Activated B cell treated with CpG ODN at 0.5 μM for 24 hours (primary cell): ENCODE data around the gene GNAO1. TPM values are rescaled to one million over a fixed set of nuclear protein-coding genes. Genes with fewer than 3 reads are reported as not detected.

Source experiments
- ATAC-seq: fragments of 200-7000 bp; cut with Tn5 transposase; one replicate; pipeline ENCODE4 v1.10.0; 2021; ENCODE audit warnings: low read depth, mild to moderate bottlenecking, moderate library complexity
- CTCF ChIA-PET: fragments of 350-600 bp; sonication (Branson Sonifier 250); formaldehyde crosslinking; loops from one replicate; lab custom pipeline; 2021; ENCODE audit warnings: antibody characterized with exemption; lab: Charles Lee
- POLR2A ChIA-PET: fragments of 350-600 bp; sonication (Branson Sonifier 250); formaldehyde crosslinking; loops from one replicate; lab custom pipeline; 2021; ENCODE audit warnings: antibody characterized with exemption; lab: Charles Lee
- DNase-seq: peaks from one replicate; pipeline ENCODE4 v3.0.0; 2022
- H3K27ac Mint-ChIP-seq: one replicate; pipeline ENCODE4 v1.8.0; 2020; ENCODE audit warnings: mixed read lengths
- H3K27me3 Mint-ChIP-seq: one replicate; pipeline ENCODE4 v1.8.0; 2021; ENCODE audit warnings: mixed read lengths
- H3K36me3 Mint-ChIP-seq: one replicate; pipeline ENCODE4 v1.8.0; 2021; ENCODE audit warnings: low read depth, mixed read lengths
- H3K4me1 Mint-ChIP-seq: one replicate; pipeline ENCODE4 v1.8.0; 2021; ENCODE audit warnings: mixed read lengths
- H3K4me3 Mint-ChIP-seq: one replicate; pipeline ENCODE4 v1.8.0; 2020; ENCODE audit warnings: mild to moderate bottlenecking, mixed read lengths
- H3K9me3 Mint-ChIP-seq: one replicate; pipeline ENCODE4 v1.8.0; 2020; ENCODE audit warnings: mixed read lengths
- intact Hi-C: fragments of 100-400 bp; cut with micrococcal nuclease; formaldehyde crosslinking; loops from one replicate; pipeline ENCODE4 v1.15.1; 2024
- total RNA-seq: library from RNA; stranded (reverse); gene quantifications from 2 replicates; pipeline ENCODE4 v1.2.3, GENCODE V29; 2022
- TF ChIP-seq, protein P1 (sequence below): fragments of 200-600 bp; IDR thresholded peaks from one replicate; pipeline ENCODE4 v1.8.0; 2022; ENCODE audit warnings: antibody characterized with exemption, mild to moderate bottlenecking

GNAO1 gene
- total RNA-seq, 1 donor from 2014 or later: 0.53 TPM

DNA sequence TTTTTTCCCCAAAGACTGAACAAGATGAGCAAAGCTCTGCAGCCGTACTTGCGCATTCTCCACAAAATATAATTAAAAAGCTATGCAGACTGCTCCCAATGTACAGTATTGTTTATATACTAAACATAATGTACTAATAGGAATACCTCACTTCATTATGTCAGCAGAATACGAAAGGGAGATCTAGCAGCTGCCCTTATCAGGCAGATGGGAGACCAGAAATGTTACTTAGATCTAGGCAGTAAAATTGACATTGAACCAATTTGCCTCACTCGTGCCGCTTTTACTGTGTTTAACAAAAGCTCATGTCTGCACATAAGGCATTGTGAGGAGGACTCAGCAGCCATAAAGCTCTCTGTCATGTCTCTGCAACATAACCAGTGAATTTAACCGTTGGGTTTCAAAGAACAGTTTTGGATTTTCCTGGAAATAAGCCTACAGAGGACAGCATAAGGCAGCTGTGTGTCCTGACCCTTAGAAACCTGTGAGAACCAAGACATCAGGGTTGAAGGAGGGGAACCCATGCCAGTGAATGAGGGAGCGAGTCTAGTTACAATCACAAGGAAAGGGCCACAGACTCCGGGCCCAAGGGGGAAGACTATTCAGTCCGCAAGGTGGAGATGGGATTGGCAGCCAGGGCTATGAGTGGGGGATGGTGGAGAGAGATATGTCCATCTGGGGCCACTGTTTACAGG lies 71.4 kb downstream of the GNAO1 start:
- Mint-ChIP-seq H3K9me3 (no peaks in the 10 kb centered on the region), H3K27me3 (no peaks in the 10 kb centered on the region), H3K4me3 (no peak overlapping the region), H3K4me1 (peaks cover 4% of the 10 kb centered on the region), H3K36me3 (no peaks in the 10 kb centered on the region), H3K27ac (no peak overlapping the region)
- ChIA-PET POLR2A (no interaction called here), CTCF (no interaction called here)
- intact Hi-C loops: no loop called here
- TF ChIP-seq, protein P1, sequence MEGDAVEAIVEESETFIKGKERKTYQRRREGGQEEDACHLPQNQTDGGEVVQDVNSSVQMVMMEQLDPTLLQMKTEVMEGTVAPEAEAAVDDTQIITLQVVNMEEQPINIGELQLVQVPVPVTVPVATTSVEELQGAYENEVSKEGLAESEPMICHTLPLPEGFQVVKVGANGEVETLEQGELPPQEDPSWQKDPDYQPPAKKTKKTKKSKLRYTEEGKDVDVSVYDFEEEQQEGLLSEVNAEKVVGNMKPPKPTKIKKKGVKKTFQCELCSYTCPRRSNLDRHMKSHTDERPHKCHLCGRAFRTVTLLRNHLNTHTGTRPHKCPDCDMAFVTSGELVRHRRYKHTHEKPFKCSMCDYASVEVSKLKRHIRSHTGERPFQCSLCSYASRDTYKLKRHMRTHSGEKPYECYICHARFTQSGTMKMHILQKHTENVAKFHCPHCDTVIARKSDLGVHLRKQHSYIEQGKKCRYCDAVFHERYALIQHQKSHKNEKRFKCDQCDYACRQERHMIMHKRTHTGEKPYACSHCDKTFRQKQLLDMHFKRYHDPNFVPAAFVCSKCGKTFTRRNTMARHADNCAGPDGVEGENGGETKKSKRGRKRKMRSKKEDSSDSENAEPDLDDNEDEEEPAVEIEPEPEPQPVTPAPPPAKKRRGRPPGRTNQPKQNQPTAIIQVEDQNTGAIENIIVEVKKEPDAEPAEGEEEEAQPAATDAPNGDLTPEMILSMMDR: no peak
- DNase-seq (no peak), ATAC-seq (no peak)

DNA sequence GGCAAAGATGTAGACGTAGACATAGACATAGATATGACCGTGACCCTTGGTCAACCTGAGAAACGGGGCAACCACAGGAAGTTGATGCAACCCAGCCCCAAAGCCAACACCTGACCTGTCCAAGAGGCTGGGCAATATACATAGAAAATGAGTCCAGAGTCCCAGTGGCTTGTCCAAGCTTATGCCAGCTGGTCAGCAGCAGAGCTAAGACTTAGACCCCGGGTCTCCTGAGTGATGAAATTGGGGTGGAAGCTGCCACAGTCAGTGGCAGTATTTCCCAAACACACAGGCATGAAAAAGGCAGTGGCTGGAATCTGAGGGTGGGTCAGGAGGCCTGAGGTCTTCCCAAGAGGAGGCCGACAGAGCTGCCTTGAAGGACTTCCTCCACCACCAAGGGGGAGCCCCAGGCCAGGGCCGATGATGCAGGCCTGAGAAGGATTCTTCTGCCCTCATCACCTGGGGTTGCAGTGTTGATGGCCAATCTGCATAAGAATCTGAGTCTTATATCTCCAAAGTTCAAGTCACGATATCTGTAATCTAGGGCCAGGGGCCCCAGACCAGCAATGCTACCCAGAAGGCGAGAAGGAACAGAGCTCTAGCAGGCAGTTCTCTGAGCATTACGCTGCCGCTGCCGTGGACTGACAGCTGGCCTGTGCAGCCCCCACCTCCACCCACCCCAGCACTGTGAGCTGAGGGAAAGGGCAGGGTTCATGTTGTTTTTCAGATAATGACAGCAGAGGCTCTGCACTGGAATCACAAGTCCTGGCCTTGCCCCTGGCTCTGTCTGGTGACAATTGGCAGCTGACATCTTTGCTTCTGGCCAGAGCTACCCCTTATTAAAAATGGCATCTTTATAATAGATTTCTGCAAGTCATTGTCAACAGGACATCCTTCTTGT lies 72.7 kb downstream of the GNAO1 start:
- intact Hi-C loops: no loop called here
- TF ChIP-seq, protein P1: no peak
- Mint-ChIP-seq H3K36me3 (no peaks in the 10 kb centered on the region), H3K4me1 (peaks cover 4% of the 10 kb centered on the region), H3K9me3 (no peaks in the 10 kb centered on the region), H3K4me3 (no peak overlapping the region), H3K27ac (no peak overlapping the region), H3K27me3 (peaks cover 4% of the 10 kb centered on the region)
- ChIA-PET CTCF (no interaction called here), POLR2A (no interaction called here)
- DNase-seq: no peak
- ATAC-seq: no peak

DNA sequence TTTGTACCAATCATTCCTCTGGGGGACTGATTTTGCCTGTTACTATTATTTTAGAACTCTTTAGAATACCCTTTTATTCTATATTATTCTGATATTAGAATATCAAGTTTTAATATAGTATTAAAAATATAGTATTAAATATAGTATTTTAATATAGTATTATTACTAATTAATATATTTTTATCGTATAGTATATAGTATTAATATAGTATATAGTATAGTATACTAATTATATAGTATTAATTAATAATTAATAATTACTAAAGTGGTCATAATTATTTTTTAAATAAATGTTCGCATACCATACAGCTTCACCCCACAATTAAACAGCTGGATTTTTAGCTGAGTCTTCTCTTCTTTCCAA lies 73.3 kb downstream of the GNAO1 start:
- ChIA-PET CTCF (no interaction called here), POLR2A (no interaction called here)
- no peaks in the 10 kb centered on the region for H3K36me3 Mint-ChIP-seq
- H3K27ac Mint-ChIP-seq: no peak overlapping the region
- peaks cover 4% of the 10 kb centered on the region for H3K4me1 Mint-ChIP-seq
- peaks cover 8% of the 10 kb centered on the region for H3K27me3 Mint-ChIP-seq
- intact Hi-C loops: no loop called here
- H3K9me3 Mint-ChIP-seq: no peaks in the 10 kb centered on the region
- H3K4me3 Mint-ChIP-seq: no peak overlapping the region
- no peak for DNase-seq
- TF ChIP-seq, protein P1: no peak
- ATAC-seq: no peak

DNA sequence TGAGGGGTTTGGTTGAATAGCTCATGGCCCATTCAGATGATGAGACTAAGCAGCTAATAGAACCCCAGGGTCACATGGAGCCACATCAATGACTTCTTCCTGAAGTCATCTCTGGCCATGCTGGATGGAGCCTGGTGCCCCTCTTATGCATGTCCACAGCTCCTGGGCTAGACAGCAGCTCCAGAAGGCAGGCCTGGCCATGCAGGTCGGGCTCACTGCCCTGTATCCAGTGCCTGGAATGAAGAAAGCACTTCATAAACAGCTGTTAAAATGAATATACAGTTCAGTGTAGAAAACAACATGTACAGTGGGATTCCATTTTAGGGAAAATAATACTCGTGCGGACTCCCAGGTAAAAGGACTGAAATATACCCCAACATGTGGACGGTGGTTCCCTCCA lies 73.9 kb downstream of the GNAO1 start:
- H3K27me3 Mint-ChIP-seq: peaks cover 8% of the 10 kb centered on the region
- DNase-seq (no peak), ATAC-seq (no peak)
- no peaks in the 10 kb centered on the region for H3K36me3 Mint-ChIP-seq
- H3K9me3 Mint-ChIP-seq: no peaks in the 10 kb centered on the region
- TF ChIP-seq, protein P1: no peak
- POLR2A ChIA-PET: no interaction called here
- peaks cover 4% of the 10 kb centered on the region for H3K4me1 Mint-ChIP-seq
- CTCF ChIA-PET: no interaction called here
- intact Hi-C loops: no loop called here
- no peak overlapping the region for H3K4me3 Mint-ChIP-seq
- H3K27ac Mint-ChIP-seq: no peak overlapping the region

DNA sequence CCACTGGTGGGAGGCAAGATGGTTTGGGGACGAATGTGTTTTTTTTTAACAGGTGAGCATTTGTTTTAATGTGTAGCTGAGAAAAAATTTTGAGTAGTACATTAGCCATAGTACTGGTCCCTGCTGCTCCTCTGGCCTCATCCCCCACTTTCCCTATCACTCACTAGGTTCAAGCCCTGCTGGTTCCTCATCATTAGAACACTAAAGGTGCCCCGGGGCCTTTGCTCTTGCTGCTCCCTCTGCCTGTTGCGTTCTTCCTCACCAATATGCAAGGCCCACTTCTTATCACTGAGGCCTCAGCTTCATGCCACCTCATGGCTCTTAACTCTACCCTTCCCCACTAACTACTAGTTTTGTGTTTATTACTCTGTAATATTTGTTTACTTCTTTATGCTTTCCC lies 74.5 kb downstream of the GNAO1 start:
- TF ChIP-seq, protein P1: no peak
- ATAC-seq (no peak), DNase-seq (no peak)
- H3K27ac Mint-ChIP-seq: no peak overlapping the region
- H3K4me3 Mint-ChIP-seq: no peak overlapping the region
- ChIA-PET POLR2A (interaction anchor here (1.0 kb wide), 1 partner anchor 1065 kb away, joined by 4 read pairs; no protein-coding TSS in a partner anchor), CTCF (no interaction called here)
- no peaks in the 10 kb centered on the region for H3K9me3 Mint-ChIP-seq
- no peaks in the 10 kb centered on the region for H3K36me3 Mint-ChIP-seq
- H3K27me3 Mint-ChIP-seq: peaks cover 11% of the 10 kb centered on the region
- H3K4me1 Mint-ChIP-seq: peaks cover 4% of the 10 kb centered on the region
- intact Hi-C loops: no loop called here
